Loucy (cell line): ENCODE data around the gene NRXN3.

Experiments
- EZH2phosphoT487 ChIP-seq: fragments of 200-600 bp; IDR thresholded peaks from 2 replicates; pipeline ENCODE4 v1.6.1; 2018; ENCODE audit warnings: antibody characterized with exemption, mild to moderate bottlenecking, moderate library complexity, borderline replicate concordance
- TF ChIP-seq, protein P1 (sequence below): fragments of 200-600 bp; sonication (generic); conservative IDR thresholded peaks from 2 replicates; pipeline ENCODE4 v1.5.1; 2014; ENCODE audit warnings: mild to moderate bottlenecking, antibody characterized with exemption, low read length

DNA sequence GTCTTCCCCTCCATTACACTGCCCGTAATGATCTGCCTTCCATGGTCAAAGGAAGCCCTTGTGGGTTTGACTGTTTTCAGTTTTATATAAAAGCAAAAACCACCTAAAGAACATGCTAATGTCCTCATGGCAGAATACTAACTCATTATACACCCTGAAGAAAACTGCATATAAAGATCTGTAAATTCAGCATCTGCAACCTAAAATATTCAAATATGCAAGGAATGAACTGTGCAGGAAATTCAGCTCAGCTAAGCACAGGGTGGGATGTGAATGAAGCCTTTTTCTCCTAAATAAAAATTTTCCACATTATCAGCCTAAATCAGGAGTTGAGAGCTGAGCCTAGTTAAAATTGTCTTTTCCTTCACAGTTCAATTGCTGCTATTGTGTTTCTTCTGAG is 128.1 kb downstream of the NRXN3 start:
- TF ChIP-seq, protein P1, sequence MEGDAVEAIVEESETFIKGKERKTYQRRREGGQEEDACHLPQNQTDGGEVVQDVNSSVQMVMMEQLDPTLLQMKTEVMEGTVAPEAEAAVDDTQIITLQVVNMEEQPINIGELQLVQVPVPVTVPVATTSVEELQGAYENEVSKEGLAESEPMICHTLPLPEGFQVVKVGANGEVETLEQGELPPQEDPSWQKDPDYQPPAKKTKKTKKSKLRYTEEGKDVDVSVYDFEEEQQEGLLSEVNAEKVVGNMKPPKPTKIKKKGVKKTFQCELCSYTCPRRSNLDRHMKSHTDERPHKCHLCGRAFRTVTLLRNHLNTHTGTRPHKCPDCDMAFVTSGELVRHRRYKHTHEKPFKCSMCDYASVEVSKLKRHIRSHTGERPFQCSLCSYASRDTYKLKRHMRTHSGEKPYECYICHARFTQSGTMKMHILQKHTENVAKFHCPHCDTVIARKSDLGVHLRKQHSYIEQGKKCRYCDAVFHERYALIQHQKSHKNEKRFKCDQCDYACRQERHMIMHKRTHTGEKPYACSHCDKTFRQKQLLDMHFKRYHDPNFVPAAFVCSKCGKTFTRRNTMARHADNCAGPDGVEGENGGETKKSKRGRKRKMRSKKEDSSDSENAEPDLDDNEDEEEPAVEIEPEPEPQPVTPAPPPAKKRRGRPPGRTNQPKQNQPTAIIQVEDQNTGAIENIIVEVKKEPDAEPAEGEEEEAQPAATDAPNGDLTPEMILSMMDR, result no peak
- TF ChIP-seq EZH2phosphoT487, result no peak
